Panc1 (cell line): Measurements from ENCODE around the gene GAS2.

ENCODE experiments used
- CTCF ChIP-seq: fragments of 450-650 bp; IDR thresholded peaks from 2 replicates; pipeline ENCODE4 v1.5.1; 2017; ENCODE audit warnings: mild to moderate bottlenecking
- POLR2AphosphoS5 ChIP-seq: IDR thresholded peaks from 2 replicates; pipeline ENCODE4 v1.6.1; 2012; ENCODE audit warnings: mild to moderate bottlenecking, low read depth, low read length, moderate library complexity
- REST ChIP-seq, 2 experiments: IDR thresholded peaks; 2 replicates each; pipeline ENCODE4 v1.6.1; 2011 to 2012; ENCODE audit warnings: low read depth in 2 of 2, control low read depth in 1 of 2, low read length in 1 of 2, mild to moderate bottlenecking in 1 of 2, moderate library complexity in 1 of 2; ENCODE audit not compliant: insufficient read depth in 1 of 2

- TF ChIP-seq CTCF = no peak
- no peak for TF ChIP-seq REST (IDR thresholded peaks at IDR 0.05; ENCODE audit: insufficient read depth in 1 of 2, low read depth in 2 of 2, low read length in 1 of 2)
- TF ChIP-seq POLR2AphosphoS5 = no peak
Measured at GRCh38 chr11:22785251-22785650, 118.8 kb downstream of the GAS2 start.
